IMR-90 (cell line): Measurements from ENCODE around the gene CACNA1F. TPM values are rescaled to one million over a fixed set of nuclear protein-coding genes. Genes with fewer than 3 reads are reported as not detected.

Experiments
- ATAC-seq: fragments of 200-7000 bp; cut with Tn5 transposase; 2 replicates; pipeline ENCODE4 v1.9.1; 2020; ENCODE audit warnings: low read depth, mild to moderate bottlenecking, moderate library complexity
- BruUV-seq: library from RNA; stranded (reverse); fragments of 400-500 nt; replicated peaks from 2 replicates; lab custom pipeline; 2021; lab: Mats Ljungman, UMichigan
- CTCF ChIA-PET: fragments of 300-600 bp; formaldehyde crosslinking; extraction: SDS; loops from one replicate; lab custom pipeline; 2021; ENCODE audit warnings: antibody characterized with exemption; lab: Yijun Ruan, JAX
- POLR2A ChIA-PET: fragments of 300-600 bp; sonication (Branson Sonifier 250); formaldehyde crosslinking; loops from one replicate; lab custom pipeline; 2022; ENCODE audit warnings: antibody characterized with exemption; ENCODE audit not compliant: unreplicated experiment; lab: Charles Lee
- DNase-seq: peaks from one replicate; pipeline ENCODE4 v3.0.0; 2013
- H2AFZ ChIP-seq: replicated peaks from 2 replicates; pipeline ENCODE3; 2013; ENCODE audit warnings: low read length, mild to moderate bottlenecking; ENCODE audit not compliant: poor library complexity
- H2AK5ac ChIP-seq: 2 replicates; pipeline ENCODE4 v1.6.1; 2013; ENCODE audit warnings: low read depth, low read length, inconsistent platforms
- H2AK9ac ChIP-seq: replicated peaks from 2 replicates; pipeline ENCODE3; 2013; ENCODE audit warnings: mild to moderate bottlenecking, low read depth, low read length, moderate library complexity; ENCODE audit not compliant: poor library complexity
- H2BK120ac ChIP-seq: 2 replicates; pipeline ENCODE4 v1.6.1; 2013; ENCODE audit warnings: low read depth, low read length, inconsistent platforms
- H2BK15ac ChIP-seq: 3 replicates; pipeline ENCODE4 v1.6.1; 2013; ENCODE audit warnings: low read depth, low read length, inconsistent platforms
- H2BK20ac ChIP-seq: 2 replicates; pipeline ENCODE4 v1.6.1; 2013; ENCODE audit warnings: low read depth, mild to moderate bottlenecking, inconsistent platforms, low read length, moderate library complexity
- H2BK5ac ChIP-seq: 2 replicates; pipeline ENCODE4 v1.6.1; 2013; ENCODE audit warnings: mild to moderate bottlenecking, low read depth, low read length, inconsistent platforms; ENCODE audit not compliant: poor library complexity, severe bottlenecking
- H3K14ac ChIP-seq: replicated peaks from 2 replicates; pipeline ENCODE4 v1.6.1; 2013; ENCODE audit warnings: low read depth, low read length, inconsistent platforms
- H3K18ac ChIP-seq: 2 replicates; pipeline ENCODE4 v1.6.1; 2013; ENCODE audit warnings: low read depth, low read length, control low read depth
- H3K23ac ChIP-seq: 2 replicates; pipeline ENCODE4 v1.6.1; 2013; ENCODE audit warnings: low read depth, low read length, inconsistent platforms
- H3K27ac ChIP-seq: 2 replicates; pipeline ENCODE4 v1.5.1; 2013; ENCODE audit warnings: mild to moderate bottlenecking, control low read depth, low read length; ENCODE audit not compliant: insufficient read depth
- H3K27me3 ChIP-seq: 2 replicates; pipeline ENCODE4 v1.6.1; 2013; ENCODE audit warnings: low read length; ENCODE audit not compliant: control insufficient read depth, insufficient read depth
- H3K36me3 ChIP-seq: 2 replicates; pipeline ENCODE4 v1.6.1; 2013; ENCODE audit warnings: low read length, mixed read lengths; ENCODE audit not compliant: control insufficient read depth, insufficient read depth
- H3K4ac ChIP-seq: 2 replicates; pipeline ENCODE4 v1.6.1; 2013; ENCODE audit warnings: low read depth, low read length, inconsistent platforms
- H3K4me1 ChIP-seq: 2 replicates; pipeline ENCODE4 v1.6.1; 2013; ENCODE audit warnings: low read length, mixed read lengths; ENCODE audit not compliant: control insufficient read depth, insufficient read depth
- H3K4me2 ChIP-seq: 2 replicates; pipeline ENCODE4 v1.6.1; 2013; ENCODE audit warnings: low read depth, mild to moderate bottlenecking, control low read depth, low read length, moderate library complexity
- H3K4me3 ChIP-seq: 2 replicates; pipeline ENCODE4 v1.5.1; 2013; ENCODE audit warnings: low read depth, mild to moderate bottlenecking, control low read depth, low read length, moderate library complexity; ENCODE audit not compliant: insufficient read depth
- H3K56ac ChIP-seq: 2 replicates; pipeline ENCODE4 v1.6.1; 2013; ENCODE audit warnings: low read length, inconsistent platforms; ENCODE audit not compliant: insufficient read depth; ENCODE audit errors: extremely low read depth
- H3K79me1 ChIP-seq, 2 experiments: 2 replicates each; pipeline ENCODE4 v1.6.1; 2013; ENCODE audit warnings: low read length in 2 of 2, inconsistent platforms in 1 of 2, low read depth in 1 of 2
- H3K9ac ChIP-seq: 2 replicates; pipeline ENCODE4 v1.6.1; 2013; ENCODE audit warnings: low read depth, low read length, control low read depth
- H3K9me1 ChIP-seq: 2 replicates; pipeline ENCODE4 v1.6.1; 2013; ENCODE audit warnings: low read length, inconsistent platforms; ENCODE audit not compliant: insufficient read depth
- H3K9me3 ChIP-seq: 2 replicates; pipeline ENCODE4 v1.6.1; 2013; ENCODE audit warnings: low read length; ENCODE audit not compliant: control insufficient read depth, insufficient read depth
- H4K20me1 ChIP-seq: 2 replicates; pipeline ENCODE4 v1.6.1; 2013; ENCODE audit warnings: low read length, inconsistent platforms; ENCODE audit not compliant: insufficient read depth
- H4K5ac ChIP-seq: 2 replicates; pipeline ENCODE4 v1.6.1; 2013; ENCODE audit warnings: mild to moderate bottlenecking, low read depth, low read length, control low read depth
- H4K8ac ChIP-seq, 2 experiments: 2 replicates each; pipeline ENCODE4 v1.6.1; 2013; ENCODE audit warnings: low read depth in 2 of 2, low read length in 2 of 2, control low read depth in 1 of 2, inconsistent platforms in 1 of 2
- H4K91ac ChIP-seq: 2 replicates; pipeline ENCODE4 v1.6.1; 2013; ENCODE audit warnings: low read depth, low read length, inconsistent platforms; ENCODE audit not compliant: insufficient read depth
- BHLHE40 ChIP-seq: fragments of 150-350 bp; IDR thresholded peaks from 2 replicates; pipeline ENCODE4 v1.6.1; 2016; ENCODE audit warnings: mild to moderate bottlenecking, low read depth, low read length
- CEBPB ChIP-seq: IDR thresholded peaks from 2 replicates; pipeline ENCODE4 v1.6.1; 2012; ENCODE audit warnings: low read depth, low read length, improper control_type of control experiment
- CTCF ChIP-seq: conservative IDR thresholded peaks from 2 replicates; pipeline ENCODE4 v1.5.1; 2012; ENCODE audit warnings: mild to moderate bottlenecking, low read depth, low read length, improper control_type of control experiment
- FOS ChIP-seq: fragments of 150-350 bp; IDR thresholded peaks from 2 replicates; pipeline ENCODE4 v1.6.1; 2016; ENCODE audit warnings: low read depth, low read length
- MAFK ChIP-seq: IDR thresholded peaks from 2 replicates; pipeline ENCODE4 v1.6.1; 2012; ENCODE audit warnings: low read depth, low read length, improper control_type of control experiment
- MXI1 ChIP-seq: IDR thresholded peaks from 2 replicates; pipeline ENCODE4 v1.6.1; 2012; ENCODE audit warnings: low read depth, mild to moderate bottlenecking, low read length, moderate library complexity, borderline replicate concordance
- NFE2L2 ChIP-seq: fragments of 150-350 bp; IDR thresholded peaks from 2 replicates; pipeline ENCODE4 v1.6.1; 2016; ENCODE audit warnings: low read depth, mild to moderate bottlenecking, low read length
- POLR2A ChIP-seq: IDR thresholded peaks from 2 replicates; pipeline ENCODE4 v1.6.1; 2012; ENCODE audit warnings: mild to moderate bottlenecking, low read depth, low read length
- RCOR1 ChIP-seq: IDR thresholded peaks from 2 replicates; pipeline ENCODE4 v1.6.1; 2012; ENCODE audit warnings: mild to moderate bottlenecking, low read length, improper control_type of control experiment; ENCODE audit not compliant: insufficient replicate concordance
- SMC3 ChIP-seq: fragments of 150-350 bp; IDR thresholded peaks from 2 replicates; pipeline ENCODE4 v1.6.1; 2016; ENCODE audit warnings: low read depth, mild to moderate bottlenecking, antibody characterized with exemption, low read length, moderate library complexity
- USF2 ChIP-seq: fragments of 150-350 bp; IDR thresholded peaks from 2 replicates; pipeline ENCODE4 v1.6.1; 2017; ENCODE audit warnings: mild to moderate bottlenecking, antibody characterized with exemption, low read length, low read depth
- WGBS, 2 experiments: methylation state at CpG; one replicate each; pipeline versions ENCODE4 v1.1.5 to v1.1.7; 2013; ENCODE audit warnings: missing lambda C conversion rate in 2 of 2; ENCODE audit not compliant: insufficient read length in 1 of 2; ENCODE audit errors: extremely low coverage in 2 of 2; 5-methylcytosine and 5-hydroxymethylcytosine counted together
- dilution Hi-C: fragments of 300-500 bp; cut with HindIII; formaldehyde crosslinking; loops from one replicate; pipeline ENCODE4 v1.14.3; 2018; ENCODE audit warnings: low sequenced_read_pairs; ENCODE audit not compliant: unreplicated experiment
- in situ Hi-C: fragments of 300-500 bp; cut with MboI; formaldehyde crosslinking; loops from 3 replicates; pipeline ENCODE4 v1.14.3; 2019; ENCODE audit warnings: low sequenced_read_pairs, inconsistent platforms, mixed read lengths
- intact Hi-C: fragments of 100-400 bp; cut with micrococcal nuclease; formaldehyde crosslinking; loops from 2 replicates; pipeline ENCODE4 v1.10.0; 2022
- polyA plus RNA-seq, 3 experiments: library from polyadenylated mRNA; depleted of rRNA; stranded (reverse); fragments of >200 nt; gene quantifications; 2 replicates each; pipeline ENCODE4 v1.2.3, GENCODE V29; 2012; ENCODE audit warnings: low replicate concordance in 1 of 3
- total RNA-seq: library from RNA; depleted of rRNA; stranded (reverse); fragments of >200 nt; gene quantifications from 2 replicates; pipeline ENCODE4 v1.2.3, GENCODE V29; 2012

The CACNA1F gene
- total and polyA plus RNA-seq, 2 of the 4 experiments (the other 2 are of a cell fraction) = not detected

- no peak overlapping the region for H3K9ac ChIP-seq
- H3K9me3 ChIP-seq = no peaks in the 10 kb centered on the region; the same call in 1 of the 2 replicates
- dilution Hi-C loops (no loop called here), in situ Hi-C loops (no loop called here), intact Hi-C loops (no loop called here)
- no peak overlapping the region for H3K27ac ChIP-seq
- H3K9me1 ChIP-seq = no peaks in the 10 kb centered on the region
- H2BK15ac ChIP-seq = no peak overlapping the region
- H2BK5ac ChIP-seq = no peak overlapping the region
- ChIA-PET CTCF (no interaction called here), POLR2A (no interaction called here)
- no peak overlapping the region for H2BK20ac ChIP-seq
- H4K91ac ChIP-seq = no peak overlapping the region
- no peak overlapping the region for H3K4me3 ChIP-seq
- H4K5ac ChIP-seq = no peak overlapping the region
- H4K20me1 ChIP-seq = no peaks in the 10 kb centered on the region
- no TSS peak for BruUV-seq
- no peak for TF ChIP-seq USF2
- no peak for TF ChIP-seq BHLHE40
- no peak for TF ChIP-seq SMC3
- TF ChIP-seq MAFK = no peak
- no peak for TF ChIP-seq POLR2A
- no peak for TF ChIP-seq CTCF
- no peak for TF ChIP-seq RCOR1
- TF ChIP-seq NFE2L2 = no peak
- TF ChIP-seq FOS = no peak
- TF ChIP-seq CEBPB = no peak
- no peak for TF ChIP-seq MXI1
- no peak overlapping the region for H2AFZ ChIP-seq
- no peak overlapping the region for H3K56ac ChIP-seq
- no peak overlapping the region for H3K18ac ChIP-seq
- H2AK9ac ChIP-seq = no peak overlapping the region
- H3K4ac ChIP-seq = no peak overlapping the region
- no peak overlapping the region for H3K4me2 ChIP-seq
- no peaks in the 10 kb centered on the region for H3K79me1 ChIP-seq
- no peak overlapping the region for H2BK120ac ChIP-seq
- DNase-seq (no peak), ATAC-seq (no peak)
- no peak overlapping the region for H4K8ac ChIP-seq
- H3K23ac ChIP-seq = no peak overlapping the region
- no peak overlapping the region for H3K14ac ChIP-seq
- no peaks in the 10 kb centered on the region for H3K4me1 ChIP-seq
- H2AK5ac ChIP-seq = no peak overlapping the region
- H3K36me3 ChIP-seq = no peaks in the 10 kb centered on the region
- WGBS, 2 experiments = no CpG with 5 or more reads among the region's 2 CpGs
- H3K27me3 ChIP-seq = peaks cover 2% of the 10 kb centered on the region
Observed at GRCh38 chrX:49221868-49222267, 11.3 kb downstream of the CACNA1F start.
